Activated CD4-positive, alpha-beta T cell treated with anti-CD3 and anti-CD28 coated beads for 24 hours (primary cell): Measurements from ENCODE around the gene SORCS2.

ENCODE experiments used
- DNase-seq, 2 donors: peaks; one replicate each; pipeline ENCODE4 v3.0.0-alpha.2; 2020; ENCODE audit warnings: low read depth in 2 of 2

SORCS2 gene

DNA sequence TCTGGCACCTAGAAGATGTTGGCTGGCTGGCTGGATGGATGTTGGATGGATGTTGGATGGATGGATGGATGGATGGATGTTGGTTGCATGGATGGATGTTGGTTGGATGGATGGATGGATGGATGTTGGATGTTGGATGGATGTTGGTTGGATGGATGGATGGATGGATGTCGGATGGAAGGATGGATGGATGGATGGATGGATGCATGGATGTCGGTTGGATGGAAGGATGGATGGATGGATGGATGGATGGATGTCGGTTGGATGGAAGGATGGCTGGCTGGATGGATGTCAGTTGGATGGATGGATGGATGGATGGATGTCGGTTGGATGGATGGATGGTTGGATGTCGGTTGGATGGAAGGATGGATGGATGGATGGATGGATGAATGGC lies 145.7 kb downstream of the SORCS2 start:
- no peak for DNase-seq

DNA sequence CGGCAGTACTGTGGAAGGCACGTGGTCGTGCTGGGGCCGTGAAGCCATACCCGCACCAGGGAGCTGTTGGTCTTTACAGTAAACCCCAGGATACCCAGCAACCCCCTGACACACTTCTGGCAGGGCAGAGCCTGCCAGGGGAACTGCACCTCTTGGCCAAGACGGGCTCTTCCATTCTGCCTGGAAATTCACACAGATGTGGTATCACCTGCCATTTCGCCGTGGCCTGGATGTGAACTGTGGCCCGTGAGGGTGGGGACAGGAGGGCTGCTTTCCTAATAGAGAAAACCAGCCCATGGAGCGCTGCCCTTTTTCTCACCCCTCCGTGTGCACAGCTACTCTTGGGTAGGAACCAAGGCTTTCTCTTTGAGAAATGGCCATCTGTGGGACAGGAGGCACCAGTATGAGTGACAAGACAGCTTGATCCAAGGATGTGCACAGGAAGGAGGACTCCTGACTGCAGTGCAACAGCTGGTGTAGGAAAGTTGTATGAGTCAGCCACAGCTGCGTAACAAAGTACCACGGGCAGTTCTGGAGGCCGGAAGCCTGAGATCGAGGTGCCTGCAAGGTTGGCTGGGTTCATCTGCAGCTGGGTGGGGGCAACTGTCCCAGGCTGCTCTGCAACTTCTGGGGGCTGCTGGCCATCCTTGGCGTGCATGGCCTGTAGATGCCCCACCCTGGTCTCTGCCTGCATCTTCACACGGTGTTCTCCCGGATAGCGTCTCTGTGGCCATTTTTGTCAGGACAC lies 146.7 kb downstream of the SORCS2 start:
- no peak for DNase-seq

DNA sequence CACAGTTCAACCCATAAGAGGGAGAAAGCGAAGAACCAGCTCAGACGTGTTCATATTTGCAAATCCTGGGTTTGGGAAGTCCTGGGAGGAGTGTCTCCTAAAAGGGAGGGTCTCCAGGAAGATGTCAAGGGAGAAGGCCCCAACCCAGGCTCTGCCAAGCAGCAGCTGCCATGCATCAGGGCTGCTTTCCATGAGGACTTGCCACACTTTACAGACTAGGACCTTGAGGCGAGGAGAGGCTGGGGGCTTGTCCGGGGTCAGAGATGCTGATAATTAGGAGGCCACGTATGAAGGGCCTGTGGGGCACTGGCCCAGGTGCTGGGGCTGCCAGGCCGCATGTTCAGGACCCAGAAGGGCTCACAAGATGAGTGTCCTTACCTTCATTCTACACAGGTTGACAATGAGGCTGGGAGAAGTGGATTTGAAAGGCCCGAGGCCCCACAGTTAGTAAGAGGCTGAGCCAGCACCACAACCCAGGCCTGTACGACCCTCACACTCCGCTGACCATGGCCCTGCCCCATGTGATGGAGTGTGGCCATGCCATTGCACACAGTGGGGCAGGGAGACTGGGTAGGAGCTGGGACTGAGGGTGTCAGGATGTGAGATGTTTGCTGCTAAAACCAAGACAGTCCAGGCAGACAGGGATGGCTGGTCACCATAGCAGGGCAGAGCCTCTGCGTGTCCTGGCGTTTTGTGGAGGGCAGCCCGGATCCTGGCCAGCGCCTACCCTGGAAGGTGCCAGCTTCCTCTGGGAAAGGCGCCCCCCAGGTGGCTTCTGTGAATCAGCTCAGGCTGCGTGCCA lies 147.6 kb downstream of the SORCS2 start:
- DNase-seq: no peak

DNA sequence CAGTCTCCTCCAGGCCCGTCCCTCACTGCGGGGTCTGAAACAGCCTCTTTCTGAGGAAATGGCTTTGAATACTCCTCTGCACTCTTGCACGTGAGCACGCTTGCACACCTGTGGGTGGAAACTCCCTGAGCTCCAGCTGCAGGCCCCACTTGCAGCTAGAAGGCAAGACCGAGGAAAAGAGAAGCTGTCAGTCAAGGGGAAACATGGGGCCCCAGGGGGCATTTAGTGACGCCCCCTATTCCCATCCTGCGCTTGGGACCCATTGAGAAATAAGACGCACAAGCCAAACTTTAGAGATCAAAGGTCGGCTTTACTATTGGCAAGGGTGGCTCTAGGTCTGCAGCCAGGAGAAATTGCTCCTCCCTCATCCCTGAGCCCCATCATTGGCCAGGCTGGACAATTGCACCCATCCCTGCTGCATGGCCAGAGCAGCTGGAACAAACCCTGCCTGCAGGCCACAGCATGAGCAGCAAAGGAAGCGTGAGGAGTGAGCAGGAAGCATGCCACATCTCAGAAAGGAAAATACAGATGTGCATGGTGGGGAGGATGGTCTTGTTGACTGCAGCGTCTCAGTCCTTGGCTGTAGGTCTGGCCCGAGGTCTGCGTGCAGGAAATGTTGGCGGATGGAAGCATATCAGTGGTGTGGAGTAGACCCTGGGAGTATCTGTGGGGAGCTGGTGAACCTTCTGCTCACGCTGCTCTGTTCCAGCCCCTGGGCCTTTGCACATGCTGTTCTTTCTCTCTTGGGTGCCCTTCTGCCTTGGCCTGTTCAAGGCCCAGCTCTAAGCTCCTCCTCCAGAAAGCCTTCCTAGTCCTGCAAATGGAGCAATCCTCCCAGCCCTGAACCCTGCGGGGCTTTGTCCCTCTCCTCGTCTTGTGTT lies 148.5 kb downstream of the SORCS2 start:
- no peak for DNase-seq

DNA sequence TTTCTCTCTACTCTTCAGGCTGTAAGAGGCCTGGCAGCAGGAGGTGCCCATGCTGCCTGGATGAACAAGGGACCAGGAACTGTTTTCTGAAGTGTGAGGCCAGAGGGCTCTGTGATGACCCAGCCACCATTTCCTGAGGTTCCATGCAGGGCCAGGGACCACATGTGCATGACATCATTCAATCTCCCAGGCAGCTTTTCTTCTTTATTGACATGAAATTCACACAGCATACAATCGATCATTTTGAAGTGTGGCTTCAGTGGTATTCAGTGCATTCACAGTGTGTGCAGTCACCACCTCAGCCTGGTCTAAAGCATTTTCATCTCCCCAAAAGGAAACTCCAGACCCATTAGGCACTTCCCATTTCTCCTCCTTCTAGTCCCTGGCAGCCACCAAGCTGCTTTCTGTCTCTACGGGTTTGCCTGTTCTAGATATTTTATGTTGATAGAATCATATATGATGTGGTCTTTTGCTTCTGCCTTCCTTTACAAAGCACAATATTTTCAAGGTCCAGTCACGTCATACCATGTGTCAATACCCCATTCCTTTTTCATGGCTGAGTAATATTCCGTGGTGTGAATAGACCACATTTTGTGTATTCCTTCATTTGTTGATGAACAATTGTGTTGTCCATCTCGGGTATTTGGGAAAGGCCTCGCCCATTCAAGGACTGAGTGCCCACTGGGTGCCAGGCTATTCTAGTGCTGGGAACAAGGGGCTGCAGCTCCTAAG lies 149.3 kb downstream of the SORCS2 start:
- DNase-seq: no peak

DNA sequence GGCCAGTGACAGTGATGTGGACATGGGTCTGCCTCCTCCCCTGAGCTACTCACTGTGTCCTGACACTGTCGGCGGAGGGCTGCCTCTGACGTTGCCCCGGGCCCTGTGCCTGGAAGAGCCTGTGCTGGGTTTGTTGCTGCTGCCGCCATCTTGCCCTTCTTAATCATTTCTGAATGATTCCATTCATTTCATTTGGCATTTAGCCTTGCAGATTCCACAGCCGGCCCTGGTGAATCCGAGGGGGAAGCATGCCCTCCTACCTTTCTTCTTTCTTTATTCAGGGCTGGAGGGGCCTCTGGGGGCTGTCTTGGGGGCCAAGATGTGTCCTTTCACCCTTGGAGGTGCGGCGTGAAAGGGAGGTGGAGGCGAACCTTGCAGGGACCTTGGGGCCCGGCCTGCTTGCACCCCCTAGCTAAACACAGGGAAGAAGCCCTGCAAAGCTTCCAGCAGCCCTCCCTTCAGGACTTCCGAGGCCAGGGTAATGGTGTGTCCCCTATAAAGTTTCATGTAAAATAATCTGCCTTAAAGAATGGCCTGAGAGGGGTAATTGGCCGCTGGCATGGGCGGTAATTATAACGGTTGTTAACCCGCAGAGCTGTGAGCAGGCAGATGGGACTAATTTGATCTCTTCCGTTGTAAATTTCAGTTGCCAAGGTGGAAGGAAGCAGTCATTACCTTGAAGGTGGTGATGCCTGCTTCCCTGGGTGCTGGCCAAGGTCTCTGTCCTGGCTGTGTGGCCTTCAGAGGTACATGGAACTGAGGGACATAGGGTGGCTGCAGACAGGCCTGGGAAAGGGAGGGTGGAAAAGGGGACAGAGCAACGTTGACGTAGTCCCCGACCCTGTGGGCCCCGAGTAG lies 150.1 kb downstream of the SORCS2 start:
- DNase-seq: no peak

DNA sequence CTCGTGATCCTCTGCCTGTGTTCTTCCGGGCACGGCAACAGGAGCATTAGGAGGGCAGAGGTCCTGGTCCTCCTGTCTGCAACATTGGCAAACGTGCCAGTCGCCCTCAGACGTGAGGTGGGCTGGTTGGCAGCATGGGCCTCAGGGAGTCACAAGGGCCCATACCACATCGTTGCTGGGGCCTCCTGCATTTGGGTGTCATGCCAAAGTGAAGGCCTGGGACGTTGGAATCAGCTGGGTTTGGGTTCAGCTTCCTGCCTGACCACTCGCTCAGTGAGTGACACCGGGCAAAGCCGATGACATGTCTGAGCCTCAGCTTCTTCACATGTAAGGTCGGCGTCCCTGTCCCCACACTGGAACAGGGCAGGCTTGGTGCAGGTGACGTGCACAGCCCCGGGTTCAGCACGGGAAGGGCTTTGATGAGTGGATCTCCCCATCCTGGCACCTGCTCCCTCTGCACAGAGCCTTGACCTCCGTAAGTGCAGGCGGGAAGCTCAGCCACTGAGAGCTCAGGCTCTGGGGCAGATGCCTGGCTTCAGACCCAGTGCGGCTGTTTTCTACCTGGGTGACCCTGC lies 150.8 kb downstream of the SORCS2 start:
- no peak for DNase-seq

DNA sequence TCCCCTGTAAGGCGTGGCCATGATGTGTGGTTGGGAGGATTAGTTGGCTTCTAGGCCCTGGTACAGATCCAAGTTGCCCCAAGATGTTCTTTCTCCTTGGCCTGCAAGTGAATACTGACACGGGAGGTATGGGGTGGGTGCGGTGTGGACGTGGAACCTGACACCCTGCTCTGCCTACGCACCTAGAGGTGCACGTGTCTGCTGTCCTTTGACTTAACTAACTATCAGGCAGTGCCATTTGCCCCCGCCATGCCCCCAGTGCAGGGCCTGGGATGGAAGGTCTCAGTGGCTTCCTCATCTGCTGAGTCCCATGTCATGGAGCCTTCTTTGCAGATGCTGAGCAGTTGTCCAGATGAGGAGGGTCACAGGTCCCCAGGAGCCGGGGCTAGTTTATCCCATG lies 151.6 kb downstream of the SORCS2 start:
- no peak for DNase-seq

DNA sequence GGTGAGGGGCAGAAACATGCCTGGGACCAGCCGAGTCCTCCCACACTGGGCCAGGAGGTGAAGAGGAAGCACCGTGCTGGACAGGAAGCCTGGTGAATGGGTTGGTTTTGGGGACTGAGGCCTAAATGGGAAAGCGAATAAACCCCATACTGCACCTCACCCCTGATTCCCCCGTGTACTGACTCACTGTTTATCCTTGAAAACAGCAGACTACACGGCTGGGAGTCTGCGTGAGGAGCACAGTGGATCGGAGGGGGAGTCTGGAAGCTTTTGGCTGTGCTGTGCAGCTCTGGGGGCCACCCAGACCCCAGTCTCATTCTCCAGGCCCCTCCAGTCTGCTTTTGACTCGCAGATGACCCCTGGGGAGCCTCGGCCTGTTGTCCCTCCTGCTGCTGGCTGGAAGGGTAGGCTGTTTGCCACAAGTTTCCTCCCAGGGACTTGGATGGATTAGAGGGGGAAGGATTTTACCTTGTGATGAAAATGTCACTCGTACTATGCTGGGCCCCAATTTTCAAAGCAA lies 152.4 kb downstream of the SORCS2 start:
- no peak for DNase-seq

DNA sequence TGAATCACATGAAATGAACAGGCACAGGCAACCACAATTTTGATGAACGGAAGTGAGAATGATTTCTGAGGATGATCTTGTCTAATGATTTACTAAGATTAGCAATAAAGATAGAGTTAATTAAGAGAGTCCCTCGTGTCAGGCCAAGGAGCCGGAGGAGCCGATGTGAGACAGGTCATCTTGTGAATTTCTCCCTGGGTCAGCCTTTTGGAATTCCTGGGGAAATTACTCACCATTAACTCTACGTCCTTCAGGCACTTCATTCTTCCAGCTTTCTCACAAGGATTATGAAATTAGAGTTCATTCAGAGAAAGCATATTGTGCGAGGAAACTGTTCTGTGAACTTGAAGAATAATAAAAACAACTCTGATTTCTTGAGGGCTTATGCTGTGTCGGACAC lies 155.6 kb downstream of the SORCS2 start:
- DNase-seq: no peak

DNA sequence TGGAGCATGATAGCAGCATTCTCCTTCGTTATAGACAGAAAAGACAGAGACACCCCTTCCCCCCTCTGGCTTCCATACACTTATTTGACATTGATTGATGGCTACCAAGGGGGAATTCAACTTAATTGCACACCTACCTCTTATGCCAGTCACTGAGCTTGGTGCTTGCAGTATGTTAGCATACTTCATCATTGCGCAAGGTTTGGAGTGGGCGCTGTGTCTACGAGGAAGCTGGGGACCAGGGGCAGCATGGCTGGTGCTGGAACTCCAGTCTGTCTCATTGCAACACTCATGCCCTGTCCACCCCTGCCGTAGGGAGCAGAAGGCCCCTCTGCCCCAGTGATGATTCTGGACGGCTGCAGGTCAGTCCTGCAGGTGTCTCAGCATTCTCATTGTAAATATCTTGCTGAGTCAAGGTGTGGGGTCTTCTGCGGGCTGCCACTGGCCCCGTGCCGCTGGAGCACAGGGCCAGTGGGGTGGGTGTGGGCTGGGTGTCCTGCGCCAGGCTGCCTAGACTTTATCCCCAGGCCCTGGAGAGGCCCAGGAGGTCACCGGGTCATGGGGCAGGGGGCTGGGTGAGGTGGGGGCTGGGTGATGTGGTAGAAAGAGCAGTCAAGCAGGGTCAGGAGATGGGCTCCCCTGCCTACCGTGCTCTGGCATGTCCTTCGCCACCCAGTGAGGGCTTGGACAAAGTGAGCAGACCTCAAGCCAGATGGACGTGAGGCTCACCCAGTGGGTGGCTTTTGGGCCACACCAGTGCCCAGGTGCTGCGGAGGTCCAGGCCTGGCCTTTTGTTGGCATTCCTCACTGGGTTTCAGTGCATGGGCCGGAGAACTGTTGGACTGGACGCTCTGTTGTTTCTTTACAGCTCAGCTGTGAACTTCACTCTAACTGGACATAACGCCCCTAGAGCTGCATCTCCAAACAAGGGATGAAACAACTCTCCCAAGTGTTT lies 156.9 kb downstream of the SORCS2 start:
- no peak for DNase-seq

DNA sequence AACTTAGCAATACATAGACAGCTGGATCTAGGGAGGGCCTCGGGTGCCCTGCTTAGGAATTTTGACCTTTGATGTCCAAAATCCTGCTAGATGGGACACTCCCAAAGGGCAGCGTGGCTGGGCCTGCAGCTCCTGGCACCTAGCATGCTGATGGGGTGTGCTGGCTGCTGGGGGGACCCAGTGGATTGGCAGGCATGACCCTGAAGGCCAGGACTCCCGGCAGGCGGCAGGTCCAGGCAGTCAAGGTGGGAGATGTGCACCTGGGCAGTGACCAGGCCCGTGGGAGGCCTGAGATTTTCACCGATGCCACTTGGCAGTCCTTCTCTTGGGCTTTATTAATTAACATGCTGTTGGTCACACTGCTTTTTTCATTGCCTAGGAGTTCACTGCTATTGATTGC lies 158.1 kb downstream of the SORCS2 start:
- DNase-seq: no peak

DNA sequence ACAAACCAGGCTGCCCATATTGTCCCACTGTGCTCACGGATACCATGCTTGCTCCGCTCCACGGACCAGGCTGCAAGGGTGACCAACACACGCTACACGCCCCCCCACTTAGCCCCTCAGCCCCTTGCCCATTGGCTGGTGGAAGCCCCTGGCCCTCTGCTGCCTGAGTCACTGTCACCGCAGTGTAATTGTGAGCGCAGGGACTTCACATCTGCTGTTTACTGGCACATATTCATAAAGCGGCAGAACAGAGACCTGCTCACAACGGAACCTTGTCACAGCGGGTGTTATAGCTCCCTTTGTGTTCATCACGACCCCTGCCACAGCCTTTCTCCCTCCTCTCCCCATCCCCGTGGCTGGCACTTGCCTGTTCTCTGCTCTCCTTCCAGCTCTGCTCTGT lies 158.7 kb downstream of the SORCS2 start:
- no peak for DNase-seq

DNA sequence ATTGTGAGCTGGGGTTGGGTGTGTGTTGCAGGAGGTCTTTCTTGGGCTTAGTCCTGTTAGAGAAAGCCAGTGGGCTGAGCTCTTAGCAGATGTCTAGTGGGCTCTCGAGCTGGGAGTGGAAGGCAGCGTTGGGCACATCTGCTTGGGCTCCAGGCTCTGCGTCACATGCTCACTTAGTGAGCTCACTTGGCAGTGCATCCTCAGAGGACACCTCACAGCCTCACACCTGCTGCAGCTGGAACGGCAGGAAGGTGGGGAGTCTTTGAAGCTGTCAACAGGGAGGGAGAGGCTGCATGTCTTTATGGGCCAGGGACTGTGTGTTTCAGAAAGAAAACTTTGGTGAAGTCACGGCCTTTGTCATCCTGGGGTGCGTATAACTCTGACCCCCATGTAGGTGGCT lies 160.1 kb downstream of the SORCS2 start:
- DNase-seq: no peak

DNA sequence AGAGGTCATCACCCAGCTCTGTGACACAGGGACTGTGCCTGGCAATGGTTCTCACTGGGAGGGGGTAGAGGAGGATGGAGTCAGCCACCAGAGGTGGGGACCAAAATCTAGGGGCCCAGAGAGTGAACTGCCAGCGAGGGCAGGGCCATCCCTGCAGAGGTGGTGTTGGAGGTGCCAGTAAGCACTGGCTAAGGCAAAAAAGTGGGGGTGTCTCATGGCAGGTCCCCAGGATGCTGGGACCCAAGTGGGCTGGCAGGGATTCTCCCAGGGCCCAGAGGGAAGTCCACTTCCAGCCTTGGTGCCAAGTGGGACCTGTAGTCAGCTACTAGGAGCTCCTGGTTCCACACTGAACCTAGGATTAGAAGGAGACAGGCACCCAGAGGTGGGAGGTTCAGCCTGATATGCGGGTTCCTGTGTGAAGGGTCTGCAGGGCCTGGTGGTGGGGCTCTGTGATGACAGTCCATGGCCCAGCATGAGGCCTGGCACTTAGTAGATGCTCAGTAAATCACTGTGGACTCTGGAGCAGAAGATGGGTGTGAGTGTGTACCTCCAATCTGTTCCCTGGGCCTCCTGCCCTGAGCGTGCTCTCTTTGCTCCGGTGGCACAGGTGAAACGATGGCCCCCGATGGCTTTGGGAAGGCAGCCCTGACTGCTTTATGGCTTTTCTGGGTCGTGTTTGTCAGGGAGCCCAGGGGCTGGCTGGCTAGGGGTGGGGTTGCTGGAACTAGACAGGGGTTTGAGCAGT lies 160.9 kb downstream of the SORCS2 start:
- DNase-seq: no peak

DNA sequence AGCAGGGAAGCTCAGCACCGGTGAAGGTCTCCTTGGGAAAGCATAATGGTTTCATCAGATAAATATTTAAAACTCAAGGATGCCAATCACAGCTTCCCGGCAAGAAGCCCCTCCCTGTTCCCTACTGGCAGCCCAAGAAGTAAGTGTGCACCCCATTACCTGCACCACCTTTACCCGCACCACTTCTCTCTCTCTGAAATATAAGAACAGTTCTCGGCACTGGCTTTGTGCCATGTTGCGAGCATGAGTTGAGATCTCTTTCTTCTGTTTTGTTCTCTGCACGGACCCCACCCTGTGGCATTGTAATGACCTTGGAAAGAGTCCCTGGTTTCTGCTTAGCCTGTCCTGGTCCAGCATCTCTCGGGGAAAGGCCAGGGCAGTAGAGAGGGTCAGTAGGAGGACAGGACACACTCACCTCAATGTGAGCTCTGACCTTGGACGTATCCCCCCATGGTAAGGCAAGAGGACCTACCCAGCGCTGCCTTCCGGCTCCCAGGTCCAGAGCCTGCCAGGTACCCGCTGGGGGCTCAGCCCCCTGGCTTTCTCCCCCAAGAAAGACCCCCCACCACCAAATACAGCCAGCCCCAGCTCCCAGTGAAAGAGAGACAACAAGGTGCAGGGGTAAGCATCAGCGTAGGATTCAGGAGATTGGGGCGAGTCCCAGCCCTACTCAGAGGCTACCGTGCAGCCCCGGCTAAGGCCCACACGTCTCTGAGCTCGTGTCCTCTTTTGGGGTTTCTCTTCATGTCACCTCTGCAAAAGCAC lies 161.7 kb downstream of the SORCS2 start:
- no peak for DNase-seq

DNA sequence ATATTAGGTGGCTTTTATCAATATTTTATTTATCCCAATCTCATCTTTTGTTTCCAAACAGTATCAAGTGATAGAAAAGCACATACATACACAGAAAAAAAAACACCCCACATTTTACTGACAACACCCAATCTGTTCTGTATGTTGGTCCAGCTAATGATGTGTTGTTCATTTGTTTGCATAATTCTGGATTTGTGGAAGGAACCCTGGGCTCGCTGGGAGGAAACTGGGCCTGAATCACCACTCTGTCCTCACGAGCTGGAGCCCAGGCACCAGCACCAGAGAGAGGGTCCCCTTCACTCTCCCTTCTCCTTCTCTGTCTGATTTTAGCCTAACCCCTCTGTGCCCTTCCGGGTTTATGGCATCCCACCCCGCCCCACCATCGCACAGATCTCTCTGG lies 162.6 kb downstream of the SORCS2 start:
- no peak for DNase-seq

DNA sequence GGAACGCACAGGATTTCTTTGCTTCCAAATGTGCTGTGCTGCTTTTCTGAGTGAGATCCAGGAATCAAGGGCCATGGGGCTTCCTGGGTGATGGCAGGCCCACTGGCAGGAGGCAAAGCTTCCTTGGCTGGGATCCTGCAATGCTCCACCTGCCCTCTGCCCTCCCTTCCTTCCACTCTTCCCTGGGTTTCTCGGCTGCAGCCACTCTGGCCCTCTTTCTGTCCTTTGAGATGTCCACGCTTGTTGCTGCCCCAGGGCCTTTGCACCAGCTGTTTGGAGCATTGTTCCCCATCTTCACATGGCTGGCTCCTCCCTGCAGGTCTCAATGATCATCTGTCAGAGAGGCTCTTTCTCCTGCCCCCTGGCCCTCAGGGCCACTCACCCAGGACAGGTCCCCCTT lies 163.5 kb downstream of the SORCS2 start:
- no peak for DNase-seq
